HG03139 (cell line): ENCODE results near the gene ST6GAL1.
"Not testable (repeated sequence)": the region's sequence is repeated elsewhere in the genome, so short reads cannot be mapped to it uniquely, and the experiment has no call there.

Source experiments
- ATAC-seq: cut with Tn5 transposase; IDR thresholded peaks from one replicate; pipeline ENCODE4 v1.9.1; 2021; ENCODE audit not compliant: unreplicated experiment

Gene ST6GAL1

DNA sequence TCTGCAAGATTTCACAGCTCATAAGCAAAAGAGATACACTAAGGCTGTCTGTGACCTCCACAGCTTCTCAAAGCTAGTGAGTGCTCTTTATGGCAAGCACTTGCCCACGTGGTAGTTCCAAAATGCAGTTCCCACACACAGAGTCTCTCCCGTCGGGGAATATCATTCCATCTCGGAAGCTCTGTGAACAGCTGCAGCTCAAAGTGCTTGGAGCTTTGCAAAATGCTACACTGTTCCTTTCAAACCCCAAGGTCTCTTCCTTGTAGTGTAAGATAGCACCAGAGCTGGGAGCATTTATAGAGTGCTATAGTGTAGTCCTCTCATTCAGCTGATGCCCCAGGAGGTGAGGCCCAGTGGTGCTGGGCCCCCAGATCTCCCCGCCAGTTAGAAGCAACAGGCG is 36.1 kb downstream of the ST6GAL1 start:
- ATAC-seq = no peak

DNA sequence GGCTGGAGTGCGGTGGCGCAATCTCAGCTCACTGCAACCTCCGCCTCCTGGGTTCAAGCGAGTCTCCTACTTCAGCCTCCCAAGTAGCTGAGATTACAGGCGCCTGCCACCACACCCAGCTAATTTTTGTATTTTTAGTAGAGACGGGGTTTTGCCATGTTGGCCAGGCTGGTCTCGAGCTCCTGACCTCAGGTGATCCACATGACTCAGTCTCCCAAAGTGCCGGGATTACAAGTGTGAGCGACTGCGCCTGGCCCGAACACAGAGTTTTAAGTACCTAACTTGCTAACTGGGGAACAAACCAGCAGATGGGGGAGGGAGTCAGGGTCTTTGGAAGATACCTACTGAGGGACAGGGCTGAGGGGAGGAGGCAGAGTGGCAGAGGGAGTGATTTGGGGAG is 36.9 kb downstream of the ST6GAL1 start:
- not testable (repeated sequence) for ATAC-seq

DNA sequence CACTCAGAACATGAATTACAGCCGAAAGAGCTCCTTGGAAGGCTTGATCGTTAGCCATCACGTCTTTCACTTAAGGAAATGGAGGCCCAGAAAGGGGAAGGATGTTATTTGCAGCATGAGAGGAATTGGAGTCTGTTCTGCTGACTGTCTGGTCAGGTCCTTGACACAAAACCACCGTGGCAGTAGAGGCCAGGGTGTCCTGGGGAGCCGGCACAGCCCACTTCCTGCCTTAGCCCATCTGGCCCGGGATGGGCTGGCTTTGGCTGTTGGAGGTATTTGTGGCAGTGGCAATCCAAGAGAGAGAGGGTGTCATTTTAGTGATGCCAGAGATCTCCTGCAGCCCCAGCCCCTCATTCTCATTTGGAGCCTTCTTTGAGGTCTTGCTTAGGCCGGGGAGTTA is 37.4 kb downstream of the ST6GAL1 start:
- no peak for ATAC-seq

DNA sequence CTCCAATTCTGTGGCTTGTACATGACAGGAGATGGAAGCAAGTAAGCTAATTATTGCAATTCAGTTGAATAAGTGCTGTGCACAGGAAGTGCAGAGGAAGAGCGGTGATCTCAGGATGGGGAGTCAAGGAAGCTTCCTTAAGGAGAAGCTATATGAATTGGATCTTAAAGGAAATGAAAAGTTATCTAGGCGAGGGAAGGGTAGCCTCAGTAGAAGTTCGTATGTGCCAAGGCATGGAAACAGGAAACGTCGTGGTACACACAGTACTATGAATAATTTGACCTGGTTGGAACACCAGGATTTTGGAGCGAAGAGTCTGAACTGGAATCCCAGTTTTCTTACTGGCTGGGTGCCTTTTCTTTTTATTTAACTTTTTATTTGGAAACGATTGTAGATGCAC is 39.3 kb downstream of the ST6GAL1 start:
- no peak for ATAC-seq

DNA sequence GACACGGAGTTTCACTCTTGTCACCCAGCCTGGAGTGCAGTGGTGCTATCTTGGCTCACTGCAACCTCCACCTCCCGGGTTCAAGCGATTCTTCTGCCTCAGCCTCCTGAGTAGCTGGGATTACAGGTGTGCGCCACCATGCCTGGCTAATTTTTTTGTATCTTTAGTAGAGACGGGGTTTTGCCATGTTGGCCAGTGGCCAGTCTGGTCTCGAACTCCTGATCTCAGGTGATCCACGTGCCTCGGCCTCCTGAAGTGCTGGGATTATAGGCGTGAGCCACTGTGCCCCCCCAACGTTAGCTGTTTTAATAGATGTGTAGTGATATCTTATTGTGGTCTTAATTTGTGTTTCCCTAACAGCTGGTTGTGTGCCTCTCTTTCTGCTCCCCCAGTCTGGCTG is 40.8 kb downstream of the ST6GAL1 start:
- ATAC-seq = not testable (repeated sequence)

DNA sequence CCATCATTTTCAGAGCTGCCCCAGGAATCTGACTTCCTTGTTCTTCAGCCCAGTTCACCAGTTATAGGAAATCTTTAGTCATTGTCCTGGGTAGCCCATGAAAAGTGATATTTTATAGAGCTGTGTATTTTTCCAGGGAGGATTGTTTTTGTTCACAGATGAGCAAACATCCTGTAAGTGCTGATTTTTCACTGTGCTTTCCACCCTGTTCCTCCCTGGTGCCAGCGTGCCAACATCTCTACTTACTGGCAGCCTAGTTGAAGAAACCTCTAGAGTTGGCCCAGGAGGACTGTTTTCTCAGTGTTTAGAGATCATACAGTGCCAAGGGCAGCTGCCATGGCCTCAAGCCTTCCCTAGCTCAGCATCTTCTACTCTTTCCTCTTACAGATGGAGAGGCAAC is 41.3 kb downstream of the ST6GAL1 start:
- no peak for ATAC-seq

DNA sequence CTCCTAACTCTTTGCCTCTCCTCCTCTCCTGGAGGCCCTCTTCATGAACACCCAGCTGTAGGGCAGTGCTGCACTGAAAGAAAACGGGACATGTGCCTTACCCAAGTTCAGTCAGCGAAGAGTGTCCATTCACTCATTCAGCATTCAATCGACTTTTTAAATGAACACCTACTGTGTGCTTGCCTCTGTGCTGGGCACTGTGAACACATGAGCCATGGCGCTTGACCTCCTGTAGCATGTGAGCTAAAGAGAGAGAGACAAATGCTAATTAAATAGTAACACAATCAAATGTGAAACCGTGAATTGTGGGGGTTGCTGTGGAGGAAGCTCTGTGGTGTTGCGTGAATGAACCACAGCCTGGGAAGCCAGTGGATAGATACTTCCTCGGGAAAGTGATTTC is 43.4 kb downstream of the ST6GAL1 start:
- no peak for ATAC-seq

DNA sequence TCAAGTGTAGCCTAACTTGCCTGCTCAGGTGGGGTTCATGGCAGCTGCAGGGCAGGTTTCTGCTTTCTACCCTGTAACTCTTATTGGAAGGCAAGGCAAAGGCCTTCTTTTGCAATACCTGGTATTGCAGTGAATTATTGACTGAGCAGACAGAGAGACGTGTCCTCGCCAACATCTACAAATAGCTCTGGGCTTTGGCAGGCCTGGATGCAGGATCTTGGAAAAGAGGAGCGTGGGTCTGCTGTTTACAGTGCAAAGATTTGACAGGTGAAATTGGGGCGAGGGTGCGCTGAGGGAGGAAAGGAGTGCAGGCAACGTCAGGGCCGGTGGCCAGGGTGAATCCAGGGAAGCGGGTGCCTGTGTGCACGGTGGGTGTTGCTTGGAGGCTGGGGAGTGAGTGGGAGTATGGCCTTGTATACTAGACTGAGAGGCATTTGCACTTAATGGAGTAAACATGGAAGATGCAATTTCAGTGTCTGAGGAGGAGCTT is 44.5 kb downstream of the ST6GAL1 start:
- ATAC-seq = no peak

DNA sequence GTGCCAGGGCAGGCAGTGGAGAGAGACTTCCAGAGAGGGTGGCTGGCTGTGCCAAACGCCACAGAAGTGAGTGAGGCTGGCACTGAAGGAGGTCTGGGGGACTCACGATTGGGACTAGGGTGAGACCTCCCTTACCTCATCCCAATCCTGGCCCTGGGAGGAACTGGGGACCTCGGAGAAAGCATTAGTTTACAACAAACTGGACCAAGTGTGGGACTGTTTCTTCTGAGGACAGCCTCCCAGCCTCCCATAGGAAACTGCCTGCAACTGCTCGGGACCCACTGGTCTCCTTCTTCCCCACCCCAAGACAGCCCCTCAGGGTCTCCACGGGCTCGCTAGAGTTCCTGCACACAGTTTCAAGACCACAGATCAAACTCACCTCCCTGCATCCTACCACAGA is 45.4 kb downstream of the ST6GAL1 start:
- ATAC-seq = no peak

DNA sequence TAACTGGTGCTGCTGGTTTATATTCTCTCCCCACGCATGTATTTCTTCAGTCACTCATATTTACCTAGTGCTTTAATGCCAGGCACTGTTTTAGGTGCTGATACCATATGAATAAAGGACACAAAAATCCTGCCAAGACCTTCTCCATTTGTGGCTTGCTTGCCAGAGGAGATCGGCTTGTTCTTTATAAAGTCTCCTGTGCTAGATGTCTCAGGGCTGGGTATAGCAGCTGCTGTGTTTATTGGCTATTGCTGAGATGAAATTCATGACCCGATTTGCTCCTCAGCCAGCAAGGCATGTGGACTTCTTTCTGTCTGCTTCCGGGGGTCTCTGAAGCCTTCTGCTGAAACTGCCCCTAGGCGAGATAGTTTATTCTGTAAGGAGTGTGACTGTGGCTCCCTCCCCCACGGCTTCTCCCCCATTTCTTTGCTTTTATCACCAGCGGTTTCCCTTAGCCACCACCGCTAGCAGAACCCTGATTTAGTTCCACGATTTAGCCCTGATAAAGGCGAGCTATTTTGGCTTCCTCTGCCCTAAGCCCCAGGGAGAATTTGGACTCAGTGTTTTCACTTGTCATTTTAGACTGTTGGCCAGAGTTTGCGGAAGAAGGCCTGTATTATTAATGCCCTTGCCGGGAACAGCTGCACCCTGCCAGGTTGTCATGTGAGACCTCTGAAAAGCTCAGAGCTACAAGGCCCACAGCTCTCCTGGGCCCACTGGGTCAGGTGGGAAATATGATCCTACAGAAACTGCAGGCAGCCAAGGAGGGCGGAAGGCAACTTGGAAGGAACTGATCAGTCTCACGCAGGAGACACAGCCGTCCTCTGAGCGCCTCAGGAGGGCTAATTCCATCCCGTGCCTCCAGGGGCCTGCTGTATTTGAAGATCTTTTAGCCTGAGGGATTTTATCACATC is 46.8 kb downstream of the ST6GAL1 start:
- no peak for ATAC-seq

DNA sequence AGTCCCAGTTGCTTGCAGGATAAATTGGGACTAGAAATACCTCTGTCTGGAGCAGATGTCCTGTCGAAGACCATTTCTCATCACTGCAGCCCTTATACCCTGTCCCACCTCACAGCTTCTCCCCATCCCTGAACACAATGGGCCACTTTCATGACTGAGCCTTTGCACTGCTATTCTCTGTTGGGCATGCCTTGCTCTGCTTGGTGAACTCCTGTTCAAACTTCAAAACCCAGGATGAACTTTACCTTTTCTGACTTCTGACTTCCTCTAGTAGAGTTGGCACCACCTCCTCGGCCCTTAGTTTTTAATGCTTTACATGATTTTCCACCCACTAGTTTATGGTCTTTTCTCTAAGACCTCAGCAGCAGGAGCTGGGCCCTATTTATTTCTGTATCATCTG is 48.4 kb downstream of the ST6GAL1 start:
- no peak for ATAC-seq

DNA sequence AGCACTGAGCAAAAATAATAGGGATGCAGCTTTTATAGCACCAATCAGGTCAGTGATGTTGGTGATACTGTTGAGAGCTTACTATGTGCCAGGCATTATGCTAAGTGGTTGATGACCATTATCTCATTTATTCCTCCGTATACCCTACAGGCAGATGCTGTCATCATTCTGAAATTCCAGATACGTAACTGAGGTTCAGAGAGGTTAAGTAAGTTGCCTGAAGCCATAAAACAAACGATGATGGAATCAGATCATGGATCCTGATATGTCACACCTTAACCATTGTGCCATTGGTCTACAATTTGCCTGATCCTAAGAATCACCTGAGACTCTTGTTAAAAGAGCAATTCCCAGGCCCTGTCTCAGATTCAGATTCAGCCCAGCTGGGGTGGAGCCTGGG is 49.5 kb downstream of the ST6GAL1 start:
- ATAC-seq = no peak

DNA sequence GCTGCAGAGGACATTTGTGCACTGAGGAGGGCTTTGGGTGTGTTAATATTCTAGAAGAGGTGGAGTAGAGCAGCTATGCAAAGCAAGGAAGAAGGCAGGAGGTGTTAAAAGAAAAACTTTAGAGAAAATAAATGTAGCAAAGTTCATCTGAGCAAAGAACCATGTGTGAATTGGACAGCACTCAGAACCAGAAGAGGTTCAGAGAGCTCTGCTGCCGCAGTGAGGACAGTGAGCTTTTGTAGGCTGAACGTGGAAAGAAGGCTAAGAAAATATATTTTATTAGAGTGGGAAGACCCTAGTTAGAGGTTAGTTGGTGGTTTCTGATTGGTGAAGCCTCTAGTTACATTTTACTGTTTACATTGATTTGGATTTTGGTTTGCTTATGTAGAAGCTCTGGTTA is 50.7 kb downstream of the ST6GAL1 start:
- no peak for ATAC-seq

DNA sequence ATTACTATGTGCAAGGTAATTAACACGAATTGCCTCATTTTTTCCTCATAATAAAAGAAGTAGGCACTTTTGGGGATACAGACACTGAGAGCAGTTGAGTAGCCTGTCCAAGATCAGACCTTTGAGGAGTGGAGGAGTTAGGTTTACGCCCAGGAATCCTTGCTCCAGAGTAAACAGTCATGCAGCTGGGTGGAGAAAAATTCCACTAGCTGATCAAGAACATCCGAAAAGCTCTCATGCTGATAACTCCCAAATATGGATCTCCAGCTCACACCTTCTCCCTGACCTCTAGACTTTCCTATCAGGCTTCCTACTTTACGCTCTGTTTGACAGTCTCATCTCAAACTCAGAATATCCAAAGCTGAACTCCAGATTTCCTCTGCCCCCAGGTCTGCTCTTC is 53.3 kb downstream of the ST6GAL1 start:
- no peak for ATAC-seq

DNA sequence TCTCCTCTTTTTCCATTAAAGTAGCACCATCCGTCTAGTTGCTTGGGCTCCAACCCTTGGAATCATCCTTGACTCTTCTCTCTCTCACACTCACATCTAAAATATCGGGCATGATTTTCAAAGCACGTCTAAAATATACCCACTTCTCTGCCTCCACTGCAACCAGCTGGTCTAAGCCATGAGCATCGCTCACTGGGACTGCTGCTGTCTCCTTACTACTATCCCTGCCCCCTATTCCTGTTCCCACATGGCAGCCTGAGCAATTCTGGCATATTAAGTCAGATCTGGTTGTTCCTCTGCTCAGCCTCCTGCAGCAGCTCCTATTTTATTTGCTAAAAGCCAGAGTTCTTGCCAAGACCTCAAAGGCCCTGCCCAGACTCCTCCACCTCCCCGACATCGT is 53.7 kb downstream of the ST6GAL1 start:
- no peak for ATAC-seq

DNA sequence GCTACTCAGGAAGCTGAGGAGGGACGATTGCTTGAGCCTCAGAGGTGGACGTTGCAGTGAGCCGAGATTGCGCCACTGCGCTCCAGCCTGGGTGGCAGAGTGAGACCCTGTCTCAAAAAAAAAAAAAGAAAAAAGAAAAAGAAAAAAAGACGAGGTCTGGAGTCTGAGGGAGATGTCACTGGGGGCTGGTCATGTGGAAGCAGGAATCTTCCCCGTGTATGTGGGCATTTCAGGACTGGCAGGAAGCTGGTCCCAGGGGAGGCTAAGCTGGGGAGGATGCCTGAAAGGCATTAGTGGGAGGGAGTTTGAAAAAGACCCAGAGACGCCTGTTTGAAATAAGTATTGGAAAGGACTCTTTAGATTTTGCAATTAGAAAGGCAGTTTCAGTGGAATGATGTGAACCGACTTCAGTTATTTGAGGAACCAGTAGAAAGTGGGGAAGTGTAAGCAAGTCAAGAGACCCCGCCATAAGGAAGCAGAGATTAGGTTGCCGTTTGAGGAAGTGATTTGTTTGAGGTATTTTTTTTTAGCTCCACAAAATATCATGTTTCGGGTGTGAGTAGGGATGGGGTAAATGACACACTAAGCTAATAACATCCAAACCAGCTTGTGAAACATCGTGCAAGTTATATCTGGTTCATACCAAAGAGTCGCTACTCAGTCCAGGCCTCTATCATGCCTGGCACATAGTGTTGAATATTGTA is 55.5 kb downstream of the ST6GAL1 start:
- peak; percentile 37 for ATAC-seq

DNA sequence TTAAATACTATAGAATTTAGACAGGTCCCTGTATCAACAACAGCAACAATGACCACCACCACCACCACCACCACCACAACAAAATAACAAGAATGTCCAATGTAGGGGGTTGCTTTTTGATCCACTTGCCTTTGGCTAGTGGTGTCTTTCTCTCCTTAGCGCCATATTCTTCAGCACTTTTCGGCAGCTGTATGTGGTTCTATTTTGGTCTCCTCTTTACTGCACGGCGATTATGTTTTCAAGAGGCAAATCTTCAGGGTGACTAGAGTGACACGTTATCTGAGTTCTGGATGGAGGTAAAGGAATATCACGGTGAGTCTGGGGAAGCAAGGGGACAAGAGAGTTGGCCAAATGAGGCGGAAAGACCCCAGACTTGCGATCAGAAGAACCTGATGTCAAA is 56.1 kb downstream of the ST6GAL1 start:
- ATAC-seq = no peak

DNA sequence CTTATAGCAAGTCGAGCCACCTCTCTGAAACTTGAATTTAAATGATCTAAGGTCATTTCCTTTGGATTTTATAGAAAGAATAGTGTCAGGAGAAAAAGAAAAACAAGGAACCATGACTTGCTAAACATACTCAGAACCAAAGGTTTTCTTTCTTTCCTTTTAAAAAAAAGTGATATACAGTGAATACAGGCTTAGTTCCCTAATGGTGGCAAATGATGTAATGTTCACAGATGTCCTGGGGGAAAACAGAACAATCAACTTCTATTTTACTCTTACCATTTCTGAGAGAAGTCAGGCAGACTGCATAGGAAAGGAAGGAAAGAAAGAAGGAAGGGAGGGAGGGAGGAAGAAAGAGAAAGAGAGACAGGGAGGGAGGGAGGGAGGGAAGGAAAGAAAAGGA is 56.5 kb downstream of the ST6GAL1 start:
- ATAC-seq = no peak

DNA sequence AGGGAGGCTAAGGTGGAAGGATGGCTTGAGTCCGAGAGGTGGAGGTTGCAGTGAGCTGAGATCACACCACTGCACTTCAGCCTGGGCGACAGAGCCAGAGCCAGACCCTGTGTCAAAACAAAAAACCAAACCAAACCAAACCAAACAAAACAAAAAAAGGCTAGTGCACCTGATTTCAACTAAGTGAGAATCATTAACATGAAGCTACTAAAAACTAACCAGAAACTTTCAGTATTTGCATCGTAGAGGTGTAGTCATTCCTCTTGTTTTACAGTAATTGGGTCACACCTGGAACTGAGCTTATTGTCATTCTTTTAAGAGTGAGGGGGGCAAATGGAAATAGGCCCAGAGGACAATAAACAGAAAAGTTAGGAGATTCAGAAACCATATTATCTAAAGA is 58.5 kb downstream of the ST6GAL1 start:
- ATAC-seq = peak; percentile 74

DNA sequence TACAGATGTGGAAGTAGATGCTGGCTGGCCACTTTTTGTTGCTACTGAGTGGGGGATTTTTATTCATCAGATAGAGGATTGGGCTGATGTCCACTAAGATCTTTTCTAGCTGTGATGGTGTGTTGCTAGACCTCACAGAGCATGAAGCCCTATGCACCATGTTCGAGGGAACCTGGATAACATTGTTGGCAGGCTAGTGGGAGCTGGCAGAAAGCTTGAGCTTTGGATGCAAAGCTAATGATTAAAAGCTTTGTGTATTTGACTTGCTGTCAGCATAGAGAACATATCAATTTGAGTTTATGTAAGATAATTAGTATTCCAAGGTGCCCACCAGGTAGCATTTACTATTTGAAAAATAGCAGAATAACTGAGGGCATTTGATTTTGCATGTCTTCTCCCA is 59.1 kb downstream of the ST6GAL1 start:
- no peak for ATAC-seq

DNA sequence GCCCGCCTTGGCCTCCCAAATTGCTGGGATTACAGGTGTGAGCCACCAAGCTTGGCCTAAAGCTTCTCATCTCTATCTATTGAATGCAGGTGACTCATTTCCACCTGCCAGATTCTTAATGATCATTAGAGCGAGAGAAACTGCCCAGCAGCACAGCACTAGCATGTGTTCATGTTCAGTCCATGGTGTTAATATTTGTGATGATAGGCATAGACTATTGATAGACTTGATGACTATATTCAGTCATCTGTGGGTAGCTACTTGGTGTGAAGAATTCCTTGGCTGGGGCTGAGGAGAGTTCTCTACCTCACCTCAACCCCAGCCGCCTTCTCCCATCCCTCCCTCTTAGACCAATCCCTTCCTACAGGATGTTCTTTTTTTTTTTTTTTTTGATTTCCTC is 60.0 kb downstream of the ST6GAL1 start:
- no peak for ATAC-seq

DNA sequence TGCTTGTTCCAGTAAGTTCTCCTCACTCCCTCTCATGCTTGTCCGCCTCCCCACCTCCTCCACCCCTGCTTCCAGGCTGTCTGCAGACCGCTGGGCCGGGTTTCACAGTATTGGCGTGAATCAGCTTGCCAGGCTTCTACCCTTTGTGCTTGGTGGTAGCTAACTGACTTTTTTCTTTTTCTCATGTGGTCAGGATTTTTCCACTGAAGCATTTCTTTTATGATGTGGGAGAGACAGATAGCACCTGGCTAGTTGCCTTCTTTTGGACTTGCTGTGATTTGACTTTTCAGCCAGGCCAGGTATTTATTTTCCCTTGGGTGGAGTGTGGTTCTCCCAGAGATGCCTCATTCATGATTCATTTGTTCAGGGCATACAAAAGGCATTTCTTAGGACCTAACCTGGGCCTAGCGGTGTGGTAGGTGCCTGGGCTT is 60.6 kb downstream of the ST6GAL1 start:
- ATAC-seq = no peak
